RWPE1 (cell line): ENCODE measurements around the gene MARS1.

Source experiments
- CTCF ChIA-PET: fragments of 350-600 bp; sonication (Branson Sonifier 250); formaldehyde crosslinking; extraction: SDS; loops from one replicate; lab custom pipeline; 2021; lab: Yijun Ruan, JAX
- POLR2A ChIA-PET: fragments of 400-600 bp; formaldehyde crosslinking; extraction: SDS; loops from one replicate; lab custom pipeline; 2020; ENCODE audit warnings: antibody characterized with exemption; ENCODE audit not compliant: low non-redundant PET; lab: Yijun Ruan, JAX
- DNase-seq: peaks from one replicate; pipeline ENCODE4 v3.0.0; 2012; ENCODE audit warnings: low spot score
- H3K27ac ChIP-seq: fragments of 450-650 bp; 2 replicates; pipeline ENCODE4 v1.5.1; 2017
- TF ChIP-seq, protein P1 (sequence below): fragments of 450-650 bp; conservative IDR thresholded peaks from 2 replicates; pipeline ENCODE4 v1.5.1; 2017; ENCODE audit warnings: low read depth, mild to moderate bottlenecking

Gene MARS1

DNA sequence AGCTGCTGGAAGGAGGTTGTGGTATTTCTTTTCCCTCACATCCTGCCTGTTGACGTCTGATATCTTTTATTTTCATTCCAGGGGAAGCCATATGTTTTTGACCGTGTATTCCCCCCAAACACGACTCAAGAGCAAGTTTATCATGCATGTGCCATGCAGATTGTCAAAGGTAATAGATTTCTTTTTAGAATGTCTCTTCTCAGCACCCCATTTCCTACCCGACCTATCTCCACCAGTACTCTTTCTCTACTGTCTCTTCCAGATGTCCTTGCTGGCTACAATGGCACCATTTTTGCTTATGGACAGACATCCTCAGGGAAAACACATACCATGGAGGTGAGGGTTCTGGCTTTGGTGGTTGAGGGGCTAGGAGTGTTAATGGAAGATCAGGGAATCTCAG is 75.5 kb downstream of the MARS1 start:
- TF ChIP-seq, protein P1, sequence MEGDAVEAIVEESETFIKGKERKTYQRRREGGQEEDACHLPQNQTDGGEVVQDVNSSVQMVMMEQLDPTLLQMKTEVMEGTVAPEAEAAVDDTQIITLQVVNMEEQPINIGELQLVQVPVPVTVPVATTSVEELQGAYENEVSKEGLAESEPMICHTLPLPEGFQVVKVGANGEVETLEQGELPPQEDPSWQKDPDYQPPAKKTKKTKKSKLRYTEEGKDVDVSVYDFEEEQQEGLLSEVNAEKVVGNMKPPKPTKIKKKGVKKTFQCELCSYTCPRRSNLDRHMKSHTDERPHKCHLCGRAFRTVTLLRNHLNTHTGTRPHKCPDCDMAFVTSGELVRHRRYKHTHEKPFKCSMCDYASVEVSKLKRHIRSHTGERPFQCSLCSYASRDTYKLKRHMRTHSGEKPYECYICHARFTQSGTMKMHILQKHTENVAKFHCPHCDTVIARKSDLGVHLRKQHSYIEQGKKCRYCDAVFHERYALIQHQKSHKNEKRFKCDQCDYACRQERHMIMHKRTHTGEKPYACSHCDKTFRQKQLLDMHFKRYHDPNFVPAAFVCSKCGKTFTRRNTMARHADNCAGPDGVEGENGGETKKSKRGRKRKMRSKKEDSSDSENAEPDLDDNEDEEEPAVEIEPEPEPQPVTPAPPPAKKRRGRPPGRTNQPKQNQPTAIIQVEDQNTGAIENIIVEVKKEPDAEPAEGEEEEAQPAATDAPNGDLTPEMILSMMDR, result no peak
- no peak for DNase-seq
- H3K27ac ChIP-seq, result no peak overlapping the region
- ChIA-PET CTCF (no interaction called here), POLR2A (no interaction called here)

DNA sequence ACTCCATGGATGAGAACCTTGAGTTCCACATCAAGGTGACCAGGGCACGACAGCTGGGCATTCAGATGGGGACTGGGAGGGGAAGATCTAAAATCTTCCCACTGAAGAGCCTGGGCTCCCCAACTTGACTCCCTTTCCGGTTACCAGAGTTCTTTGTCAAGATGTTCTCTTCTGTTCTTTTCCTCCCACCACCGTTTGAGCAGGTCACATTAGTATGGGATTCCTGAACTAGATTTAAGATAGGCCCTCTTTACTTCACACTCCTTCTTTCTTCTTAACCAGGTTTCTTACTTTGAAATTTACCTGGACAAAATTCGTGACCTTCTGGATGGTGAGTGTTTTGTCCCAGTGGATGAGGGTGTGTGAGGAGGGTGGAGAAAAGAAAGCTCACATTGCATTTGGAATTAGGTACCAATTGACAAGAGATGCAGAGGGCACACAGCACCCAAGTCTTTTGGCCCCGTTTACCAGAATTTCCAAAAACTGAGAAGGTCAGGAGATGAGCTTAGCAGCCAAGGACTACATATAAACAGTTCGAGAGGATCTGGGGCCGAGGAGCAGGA is 76.4 kb downstream of the MARS1 start:
- no peak for DNase-seq
- TF ChIP-seq, protein P1, result no peak
- POLR2A ChIA-PET, result no interaction called here
- H3K27ac ChIP-seq, result no peak overlapping the region
- CTCF ChIA-PET, result interaction anchor here (0.6 to 1.1 kb wide), 4 partner anchors 19 to 81 kb away, joined by 3 to 5 read pairs (median 3); partner anchors contain the start of gene B4GALNT1
